Measurements from ENCODE around the gene ABTB1.
A peak's percentile ranks its signal among the peaks of the same experiment; 100 is the strongest.
"Not testable (repeated sequence)": the region's sequence is repeated elsewhere in the genome, so short reads cannot be mapped to it uniquely, and the experiment has no call there.

ABTB1 gene

GRCh38 chr3:127675651-127676391 is 3.1 kb downstream of the ABTB1 start:
- Mint-ChIP-seq H3K4me1 (peaks cover 49% of the 10 kb centered on the region), H3K9me3 (no peaks in the 10 kb centered on the region), H3K4me3 (no peak overlapping the region), H3K27me3 (no peaks in the 10 kb centered on the region), H3K27ac (peak overlapping the region in 1 of 2 donors; percentile 2)
- DNase-seq: peak in 1 of 2 donors; percentile 6
- ATAC-seq: no peak

GRCh38 chr3:127676456-127676855 is 3.7 kb downstream of the ABTB1 start:
- ATAC-seq (no peak), DNase-seq (no peak)
- Mint-ChIP-seq H3K4me1 (peaks cover 46% of the 10 kb centered on the region), H3K27ac (no peak overlapping the region), H3K9me3 (no peaks in the 10 kb centered on the region), H3K4me3 (no peak overlapping the region), H3K27me3 (no peaks in the 10 kb centered on the region)

DNA sequence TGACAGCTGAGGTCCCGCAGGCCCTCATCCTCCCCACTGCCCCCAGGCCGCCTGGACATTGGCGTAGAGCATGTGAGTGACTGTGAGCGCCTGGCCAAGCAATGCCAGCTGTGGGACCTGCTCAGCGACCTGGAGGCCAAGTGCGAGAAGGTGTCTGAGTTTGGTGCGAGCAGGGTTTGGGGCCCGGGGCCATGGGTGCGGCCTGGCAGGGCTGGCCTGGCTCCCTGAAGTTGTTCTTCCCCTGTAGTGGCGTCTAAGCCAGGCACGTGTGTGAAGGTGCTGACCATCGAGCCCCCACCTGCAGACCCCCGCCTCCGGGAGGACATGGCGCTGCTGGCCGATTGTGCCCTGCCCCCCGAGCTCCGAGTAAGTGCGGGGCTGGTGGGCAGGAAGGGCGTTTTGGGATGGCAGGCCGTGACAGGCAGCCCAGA is 4.2 kb downstream of the ABTB1 start:
- no peaks in the 10 kb centered on the region for H3K9me3 Mint-ChIP-seq
- H3K4me1 Mint-ChIP-seq: peaks cover 45% of the 10 kb centered on the region
- no peak overlapping the region for H3K27ac Mint-ChIP-seq
- H3K27me3 Mint-ChIP-seq: no peaks in the 10 kb centered on the region
- no peak for ATAC-seq
- H3K4me3 Mint-ChIP-seq: no peak overlapping the region
- peak in 1 of 2 donors; percentile 7 for DNase-seq

DNA sequence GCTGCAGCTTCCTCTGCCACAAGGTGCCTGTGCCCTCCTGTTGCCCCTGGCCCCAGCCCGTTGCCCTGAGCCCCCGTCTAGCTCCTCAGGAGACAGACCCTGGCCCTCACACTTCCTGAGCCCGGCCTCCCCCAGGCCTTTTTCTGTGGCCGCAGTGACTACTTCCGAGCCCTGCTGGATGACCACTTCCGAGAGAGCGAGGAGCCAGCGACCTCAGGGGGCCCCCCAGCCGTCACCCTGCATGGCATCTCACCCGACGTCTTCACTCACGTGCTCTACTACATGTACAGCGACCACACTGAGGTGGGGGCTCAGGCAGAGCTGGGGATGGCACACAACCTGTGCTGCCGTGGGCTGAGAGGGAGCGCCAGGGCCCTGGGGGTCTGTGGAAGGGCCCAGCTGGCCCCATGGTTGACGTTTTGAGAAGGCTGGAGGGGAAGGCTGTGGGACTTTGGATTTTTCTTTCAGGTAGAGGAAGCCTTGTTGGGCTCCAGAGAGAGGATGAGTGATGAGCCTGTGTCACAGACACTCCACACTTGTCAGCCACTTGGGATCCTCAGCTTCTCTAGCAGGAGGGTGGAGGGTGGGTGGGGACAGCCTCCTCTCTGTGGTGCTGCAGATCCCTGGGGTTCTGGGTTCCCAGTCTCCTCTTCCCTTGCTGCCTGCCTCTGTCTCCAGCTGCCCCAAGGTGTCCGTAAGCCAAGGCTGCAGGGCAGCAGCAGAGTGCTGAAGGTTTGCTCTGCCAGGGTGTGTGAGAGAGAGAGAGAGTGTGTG is 5.0 kb downstream of the ABTB1 start:
- no peaks in the 10 kb centered on the region for H3K9me3 Mint-ChIP-seq
- no peak for ATAC-seq
- no peak overlapping the region for H3K4me3 Mint-ChIP-seq
- H3K4me1 Mint-ChIP-seq: peaks cover 44% of the 10 kb centered on the region
- DNase-seq: peak in 1 of 2 donors; percentile 7
- no peak overlapping the region for H3K27ac Mint-ChIP-seq
- H3K27me3 Mint-ChIP-seq: no peaks in the 10 kb centered on the region

DNA sequence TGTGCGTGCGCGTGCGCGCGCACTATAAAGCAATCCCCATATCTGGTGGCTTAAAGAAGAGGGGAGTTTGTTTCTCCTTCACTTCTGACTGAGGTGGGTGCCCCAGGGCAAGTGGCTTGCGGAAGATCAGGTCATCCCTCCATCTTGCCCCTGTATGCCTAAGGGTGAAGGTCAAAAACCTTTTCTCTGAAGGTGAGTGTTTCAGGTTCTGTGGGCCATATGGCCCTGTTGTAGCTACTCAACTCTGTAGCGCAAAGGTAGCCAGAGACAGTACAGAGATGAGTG is 5.5 kb downstream of the ABTB1 start:
- Mint-ChIP-seq H3K27ac (no peak overlapping the region), H3K4me3 (no peak overlapping the region), H3K4me1 (peaks cover 44% of the 10 kb centered on the region), H3K27me3 (no peaks in the 10 kb centered on the region), H3K9me3 (no peaks in the 10 kb centered on the region)
- DNase-seq (no peak), ATAC-seq (no peak)

GRCh38 chr3:127678611-127679533 is 6.1 kb downstream of the ABTB1 start:
- Mint-ChIP-seq H3K9me3 (no peaks in the 10 kb centered on the region), H3K4me3 (no peak overlapping the region), H3K27ac (peak overlapping the region in 1 of 2 donors; percentile 78), H3K27me3 (no peaks in the 10 kb centered on the region), H3K4me1 (peaks cover 38% of the 10 kb centered on the region)
- ATAC-seq (no peak), DNase-seq (no peak)

- Mint-ChIP-seq H3K4me3 (no peak overlapping the region), H3K27ac (no peak overlapping the region), H3K4me1 (peaks cover 30% of the 10 kb centered on the region), H3K27me3 (no peaks in the 10 kb centered on the region), H3K9me3 (no peaks in the 10 kb centered on the region)
- ATAC-seq: peak; percentile 8
- peak in 1 of 2 donors; percentile 7 for DNase-seq
Observed at GRCh38 chr3:127679534-127680145, 6.9 kb downstream of the ABTB1 start.

DNA sequence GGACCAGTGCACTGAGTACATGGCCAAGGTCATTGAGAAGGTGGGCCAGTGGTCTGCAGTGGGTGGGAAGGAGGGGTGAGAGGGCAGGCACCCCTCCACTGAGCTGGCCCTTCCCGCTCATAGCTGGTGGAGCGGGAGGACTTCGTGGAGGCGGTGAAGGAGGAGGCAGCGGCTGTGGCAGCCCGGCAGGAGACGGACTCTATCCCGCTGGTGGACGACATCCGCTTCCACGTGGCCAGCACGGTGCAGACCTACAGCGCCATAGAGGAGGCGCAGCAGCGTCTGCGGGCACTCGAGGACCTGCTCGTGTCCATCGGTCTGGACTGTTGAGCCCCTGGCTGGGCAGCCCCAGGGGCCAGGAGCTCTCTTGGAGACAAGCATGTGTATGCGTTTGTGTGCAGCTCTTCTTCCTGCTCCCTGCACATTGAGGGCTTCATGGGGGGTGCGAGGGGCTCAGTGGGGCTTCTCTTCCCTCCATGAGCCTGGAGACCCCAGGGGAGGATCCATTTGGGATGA is 7.5 kb downstream of the ABTB1 start:
- no peak for DNase-seq
- Mint-ChIP-seq H3K4me1 (peaks cover 25% of the 10 kb centered on the region), H3K27ac (no peak overlapping the region)

DNA sequence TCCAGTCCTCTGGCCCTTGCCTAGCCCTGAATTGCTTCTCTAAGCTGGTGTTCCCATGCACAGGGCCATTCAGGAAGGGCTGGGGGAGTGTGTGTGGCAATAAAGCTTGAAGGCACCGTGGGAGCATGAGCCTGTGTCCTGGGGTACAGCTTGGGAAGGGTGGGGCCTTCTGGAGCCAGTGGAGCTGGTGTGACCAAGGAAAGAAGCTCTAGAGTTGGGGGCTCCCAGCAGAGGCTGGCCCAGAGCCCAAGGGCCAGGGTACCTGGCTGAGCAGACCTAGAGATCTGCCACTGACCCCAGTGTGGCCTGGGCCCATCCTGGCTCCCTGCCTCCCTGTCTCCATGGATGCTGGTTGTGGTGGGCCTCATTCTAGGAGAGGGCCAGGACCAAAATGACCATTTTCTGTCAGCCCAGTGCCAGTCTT is 8.1 kb downstream of the ABTB1 start:
- ATAC-seq (no peak), DNase-seq (no peak)
- no peaks in the 10 kb centered on the region for H3K9me3 Mint-ChIP-seq
- no peak overlapping the region for H3K4me3 Mint-ChIP-seq
- H3K27me3 Mint-ChIP-seq: no peaks in the 10 kb centered on the region
- peaks cover 23% of the 10 kb centered on the region for H3K4me1 Mint-ChIP-seq
- H3K27ac Mint-ChIP-seq: no peak overlapping the region

More for the DNA sequence above, 7.5 kb downstream of the ABTB1 start:
- H3K27me3 Mint-ChIP-seq: no peaks in the 10 kb centered on the region
- peak; percentile 16 for ATAC-seq
- H3K9me3 Mint-ChIP-seq: no peaks in the 10 kb centered on the region
- H3K4me3 Mint-ChIP-seq: no peak overlapping the region

- H3K4me3 Mint-ChIP-seq, DNase-seq, ATAC-seq, H3K27ac Mint-ChIP-seq, H3K9me3 Mint-ChIP-seq, H3K27me3 Mint-ChIP-seq: not testable (repeated sequence)
- H3K4me1 Mint-ChIP-seq: peaks cover 17% of the 10 kb centered on the region
Observed at GRCh38 chr3:127682175-127682554, 9.4 kb downstream of the ABTB1 start.

- no peaks in the 10 kb centered on the region for H3K27me3 Mint-ChIP-seq
- no peak overlapping the region for H3K27ac Mint-ChIP-seq
- H3K4me3 Mint-ChIP-seq: no peak overlapping the region
- peaks cover 15% of the 10 kb centered on the region for H3K4me1 Mint-ChIP-seq
- H3K9me3 Mint-ChIP-seq: no peaks in the 10 kb centered on the region
- DNase-seq (no peak), ATAC-seq (no peak)
Observed at GRCh38 chr3:127682561-127682960, 9.8 kb downstream of the ABTB1 start.

DNA sequence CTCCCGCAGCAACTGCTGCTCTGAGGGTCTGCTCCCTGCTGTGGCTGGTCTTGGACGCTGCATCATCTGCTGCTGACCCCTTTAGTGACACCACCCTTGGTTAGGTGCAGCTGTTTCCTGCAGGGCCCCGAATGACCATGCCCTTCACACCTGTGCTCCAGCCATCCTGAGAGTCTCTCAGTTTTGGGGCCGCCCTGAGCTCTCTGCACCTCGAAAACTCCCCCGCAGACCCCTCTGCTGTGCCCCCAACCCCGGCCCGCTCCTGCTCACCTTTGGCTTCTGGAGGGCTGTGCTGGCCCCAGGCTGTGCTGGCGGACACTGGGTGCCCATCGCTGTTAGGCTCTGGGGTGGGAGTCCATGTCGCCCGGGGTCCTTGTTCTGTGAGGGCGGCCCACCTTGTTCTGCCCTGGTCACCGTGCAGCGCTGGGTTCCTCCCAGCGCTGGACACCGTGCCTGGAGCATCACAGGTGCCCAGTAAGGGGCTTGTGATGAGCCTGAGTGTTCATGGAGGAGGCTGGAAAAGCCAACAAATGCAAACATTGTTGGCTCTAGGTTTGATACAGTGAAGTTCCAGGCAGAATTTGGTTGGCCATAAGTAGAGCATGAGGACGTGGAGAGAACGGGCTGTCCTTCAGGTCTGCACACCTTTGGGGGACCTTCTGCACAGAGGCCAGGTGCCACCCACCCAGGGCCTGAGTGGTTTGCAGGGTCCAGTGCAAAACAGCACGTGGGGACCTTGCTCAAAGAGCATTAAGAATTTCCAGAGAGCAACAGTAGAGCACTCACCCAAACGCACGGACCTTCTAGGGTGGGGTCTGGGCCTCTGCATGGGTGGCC is 12.3 kb downstream of the ABTB1 start:
- Mint-ChIP-seq H3K4me3 (no peak overlapping the region), H3K9me3 (no peaks in the 10 kb centered on the region), H3K4me1 (peaks cover 7% of the 10 kb centered on the region), H3K27ac (no peak overlapping the region), H3K27me3 (no peaks in the 10 kb centered on the region)
- ATAC-seq (peak; percentile 42), DNase-seq (no peak)

DNA sequence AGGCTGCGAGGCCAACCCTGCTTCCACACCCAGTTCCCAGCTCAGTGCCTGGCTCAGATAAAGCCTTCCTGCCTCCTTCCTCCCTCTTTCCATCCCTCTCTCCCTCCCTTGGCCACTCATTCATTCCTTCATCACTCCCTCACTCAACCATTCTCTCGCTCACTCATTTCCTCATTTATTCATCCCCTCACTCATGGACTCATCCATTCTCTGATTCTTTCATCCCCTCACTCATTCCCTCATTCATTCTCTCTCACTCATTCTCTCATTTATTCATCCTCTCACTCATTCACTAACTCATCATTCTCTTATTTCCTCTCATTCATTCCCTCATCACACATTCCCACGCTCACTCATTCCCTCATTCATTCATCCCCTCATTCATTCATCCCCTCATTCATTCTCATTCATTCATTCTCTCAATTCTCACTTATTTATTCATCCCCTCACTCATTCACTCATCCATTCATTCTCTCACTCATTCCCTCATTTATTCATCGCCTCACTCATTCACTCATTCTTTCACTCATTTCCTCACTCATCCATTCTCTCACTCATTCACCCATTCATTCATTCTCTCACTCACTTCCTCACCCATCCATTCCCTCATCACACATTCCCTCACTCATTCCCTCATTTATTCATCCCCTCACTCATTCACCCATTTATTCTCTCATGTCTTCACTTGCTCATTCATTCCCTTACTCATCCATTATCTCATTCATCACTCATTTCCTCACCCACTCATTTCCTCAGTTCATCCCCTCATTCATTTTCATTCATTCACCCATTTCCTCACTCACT is 13.2 kb downstream of the ABTB1 start:
- no peak overlapping the region for H3K27ac Mint-ChIP-seq
- H3K27me3 Mint-ChIP-seq: no peaks in the 10 kb centered on the region
- ATAC-seq: no peak
- H3K9me3 Mint-ChIP-seq: no peaks in the 10 kb centered on the region
- DNase-seq: no peak
- H3K4me3 Mint-ChIP-seq: no peak overlapping the region
- H3K4me1 Mint-ChIP-seq: peaks cover 7% of the 10 kb centered on the region

- Mint-ChIP-seq H3K27me3 (no peaks in the 10 kb centered on the region), H3K4me3 (no peak overlapping the region), H3K4me1 (peaks cover 3% of the 10 kb centered on the region), H3K27ac (no peak overlapping the region), H3K9me3 (no peaks in the 10 kb centered on the region)
- ATAC-seq: no peak
- no peak for DNase-seq
Observed at GRCh38 chr3:127686512-127686894, 13.8 kb downstream of the ABTB1 start.

Measured in stimulated activated naive CD8-positive, alpha-beta T cell treated with anti-CD3 and anti-CD28 coated beads, Interleukin-15, amount 100 ng/mL, for 72 hours (primary cell).